ENCODE data around the gene TSTD1. TPM values are rescaled to one million over a fixed set of nuclear protein-coding genes. Genes with fewer than 3 reads are reported as not detected.

TSTD1 gene
- total RNA-seq, 4 donors from 2014 or later, result 15.7 to 46.9 (median 37.4) TPM

- 76 to 83% methylated on average over 7 of the region's 7 CpGs for WGBS, 2 donors
- no peak for DNase-seq (ENCODE audit: low spot score in 2 of 2)
- Histone ChIP-seq H3K9me3 (no peaks in the 10 kb centered on the region), H3K4me3 (no peak overlapping the region), H3K4me1 (no peaks in the 10 kb centered on the region), H3K36me3 (peaks cover 0 to 12% (median 4%) of the 10 kb centered on the region in 3 donors), H3K27me3 (peaks cover 0 to 28% of the 10 kb centered on the region in 2 donors), H3K27ac (no peak overlapping the region)
- TF ChIP-seq CTCF (IDR thresholded peaks at IDR 0.05), result no peak
- TF ChIP-seq POLR2A (IDR thresholded peaks at IDR 0.05), result no peak
- TF ChIP-seq EP300 (IDR thresholded peaks at IDR 0.05), result no peak
These were observed 16.0 kb upstream of the TSTD1 start for GRCh38 chr1:161054805-161055204.

DNA sequence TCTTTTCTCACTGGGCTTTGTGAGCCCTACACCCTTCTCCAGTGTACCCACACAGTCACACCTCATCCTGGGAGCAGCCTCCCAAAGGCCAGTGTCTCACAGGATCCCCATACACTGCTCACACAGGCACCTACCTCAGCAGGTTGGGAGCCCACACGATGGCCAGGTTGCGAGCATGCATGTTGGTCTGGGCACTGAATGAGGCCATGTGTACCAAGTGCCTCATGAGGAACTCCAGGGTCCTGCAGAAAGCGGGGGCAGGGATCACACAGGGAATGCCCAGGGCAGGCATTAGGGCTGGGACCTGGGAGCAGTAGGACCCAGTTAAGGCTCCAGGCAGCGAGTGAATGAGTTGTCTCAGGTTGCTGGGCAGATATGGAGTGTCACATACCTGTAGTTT lies 15.5 kb upstream of the TSTD1 start:
- Histone ChIP-seq H3K27ac (no peak overlapping the region), H3K4me3 (no peak overlapping the region), H3K36me3 (peaks cover 0 to 18% (median 4%) of the 10 kb centered on the region in 3 donors), H3K27me3 (peaks cover 0 to 23% of the 10 kb centered on the region in 2 donors), H3K4me1 (no peaks in the 10 kb centered on the region), H3K9me3 (no peaks in the 10 kb centered on the region)
- WGBS, 2 donors, result 77 to 84% methylated on average over 4 of the region's 4 CpGs
- no peak for DNase-seq (ENCODE audit: low spot score in 2 of 2)
- TF ChIP-seq POLR2A (IDR thresholded peaks at IDR 0.05), result no peak
- no peak for TF ChIP-seq CTCF (IDR thresholded peaks at IDR 0.05)
- no peak for TF ChIP-seq EP300 (IDR thresholded peaks at IDR 0.05)

- no peak for TF ChIP-seq POLR2A (IDR thresholded peaks at IDR 0.05)
- no peak for TF ChIP-seq CTCF (IDR thresholded peaks at IDR 0.05)
- no peak for TF ChIP-seq EP300 (IDR thresholded peaks at IDR 0.05)
- WGBS, 2 donors, result 62 to 69% methylated on average over 3 of the region's 3 CpGs
These were observed 14.1 kb upstream of the TSTD1 start for GRCh38 chr1:161052899-161053298.

GRCh38 chr1:161051219-161051618 lies 12.5 kb upstream of the TSTD1 start:
- Histone ChIP-seq H3K4me3 (no peak overlapping the region), H3K27me3 (peaks cover 0 to 10% of the 10 kb centered on the region in 2 donors), H3K4me1 (peaks cover 0 to 7% (median 0%) of the 10 kb centered on the region in 4 donors), H3K9me3 (no peaks in the 10 kb centered on the region), H3K36me3 (peaks cover 0 to 37% (median 4%) of the 10 kb centered on the region in 3 donors), H3K27ac (no peak overlapping the region)
- 86 to 90% methylated on average over 9 to 10 of the region's 10 CpGs for WGBS, 2 donors
- no peak for DNase-seq (ENCODE audit: low spot score in 2 of 2)
- TF ChIP-seq EP300 (IDR thresholded peaks at IDR 0.05), result no peak
- no peak for TF ChIP-seq POLR2A (IDR thresholded peaks at IDR 0.05)
- no peak for TF ChIP-seq CTCF (IDR thresholded peaks at IDR 0.05)

More at GRCh38 chr1:161052899-161053298, 14.1 kb upstream of the TSTD1 start:
- H3K27ac ChIP-seq, result no peak overlapping the region
- H3K9me3 ChIP-seq, result no peaks in the 10 kb centered on the region
- H3K27me3 ChIP-seq, result peaks cover 0 to 17% of the 10 kb centered on the region in 2 donors
- peaks cover 0 to 31% (median 4%) of the 10 kb centered on the region in 3 donors for H3K36me3 ChIP-seq
- no peaks in the 10 kb centered on the region for H3K4me1 ChIP-seq
- no peak for DNase-seq (ENCODE audit: low spot score in 2 of 2)
- H3K4me3 ChIP-seq, result no peak overlapping the region

GRCh38 chr1:161048949-161049722 lies 10.4 kb upstream of the TSTD1 start:
- Histone ChIP-seq H3K36me3 (peaks cover 0 to 37% (median 3%) of the 10 kb centered on the region in 3 donors), H3K27me3 (no peaks in the 10 kb centered on the region), H3K27ac (no peak overlapping the region), H3K4me1 (peaks cover 0 to 12% (median 6%) of the 10 kb centered on the region in 4 donors), H3K4me3 (no peak overlapping the region), H3K9me3 (no peaks in the 10 kb centered on the region)
- WGBS, 2 donors, result 83 to 98% methylated on average over 3 to 5 of the region's 5 CpGs
- no peak for TF ChIP-seq CTCF (IDR thresholded peaks at IDR 0.05)
- no peak for TF ChIP-seq POLR2A (IDR thresholded peaks at IDR 0.05)
- no peak for TF ChIP-seq EP300 (IDR thresholded peaks at IDR 0.05)
- DNase-seq (ENCODE audit: low spot score in 2 of 2), result no peak
